CD4-positive, alpha-beta T cell (primary cell): ENCODE data around the gene KRTAP10-3. TPM values are rescaled to one million over a fixed set of nuclear protein-coding genes. Genes with fewer than 3 reads are reported as not detected.
"Not testable (repeated sequence)": the region's sequence is repeated elsewhere in the genome, so short reads cannot be mapped to it uniquely, and the experiment has no call there.

Experiments used
- ATAC-seq: fragments of 200-7000 bp; cut with Tn5 transposase; one replicate; pipeline ENCODE4 v1.10.0; 2022; ENCODE audit warnings: mild to moderate bottlenecking; ENCODE audit not compliant: poor library complexity
- CTCF ChIA-PET: fragments of 350-600 bp; sonication (Branson Sonifier 250); formaldehyde crosslinking; loops from one replicate; lab custom pipeline; 2021; ENCODE audit warnings: antibody characterized with exemption, inconsistent platforms; lab: Charles Lee
- POLR2A ChIA-PET: fragments of 350-600 bp; sonication (Branson Sonifier 250); formaldehyde crosslinking; loops from one replicate; lab custom pipeline; 2021; ENCODE audit warnings: antibody characterized with exemption, inconsistent platforms; lab: Charles Lee
- DNase-seq, 14 experiments: peaks; one replicate each; pipeline ENCODE4 v3.0.0-alpha.2; 2013 to 2020; ENCODE audit warnings: mixed read lengths in 2 of 14
- H3K27ac ChIP-seq, 2 donors: one replicate each; pipeline versions ENCODE4 v1.5.1 to v1.7.0; 2013; ENCODE audit warnings: low read length in 2 of 2, low read depth in 1 of 2, mild to moderate bottlenecking in 1 of 2
- H3K27me3 ChIP-seq, 2 experiments: 1 replicate in 1 of 2; 2 replicates in 1 of 2; pipeline versions ENCODE4 v1.6.1 to v1.7.0; 2013; ENCODE audit warnings: low read length in 2 of 2, control low read depth in 1 of 2, mild to moderate bottlenecking in 1 of 2, moderate library complexity in 1 of 2; ENCODE audit not compliant: insufficient read depth in 2 of 2, control insufficient read depth in 1 of 2
- H3K36me3 ChIP-seq: one replicate; pipeline ENCODE4 v1.6.1; 2013; ENCODE audit warnings: low read length, control low read depth; ENCODE audit not compliant: insufficient read depth
- H3K4me1 ChIP-seq: one replicate; pipeline ENCODE4 v1.6.1; 2013; ENCODE audit warnings: low read length, control low read depth; ENCODE audit not compliant: insufficient read depth
- H3K4me3 ChIP-seq: one replicate; pipeline ENCODE4 v1.5.1; 2013; ENCODE audit warnings: mild to moderate bottlenecking, low read length, moderate library complexity
- H3K9me3 ChIP-seq, 2 experiments: 1 replicate in 1 of 2; 2 replicates in 1 of 2; pipeline versions ENCODE4 v1.6.1 to v1.7.0; 2013; ENCODE audit warnings: low read length in 2 of 2, mild to moderate bottlenecking in 2 of 2, control low read depth in 1 of 2, moderate library complexity in 1 of 2; ENCODE audit not compliant: control insufficient read depth in 1 of 2, insufficient read depth in 1 of 2
- H3K27ac Mint-ChIP-seq: one replicate; pipeline ENCODE4 v1.8.0; 2020; ENCODE audit warnings: mixed read lengths
- H3K27me3 Mint-ChIP-seq: one replicate; pipeline ENCODE4 v1.8.0; 2021; ENCODE audit warnings: mixed read lengths
- H3K36me3 Mint-ChIP-seq: one replicate; pipeline ENCODE4 v1.8.0; 2021; ENCODE audit warnings: low read depth, mixed read lengths
- H3K4me1 Mint-ChIP-seq: one replicate; pipeline ENCODE4 v1.8.0; 2021; ENCODE audit warnings: low read depth, mixed read lengths
- H3K4me3 Mint-ChIP-seq: one replicate; pipeline ENCODE4 v1.8.0; 2020; ENCODE audit warnings: mild to moderate bottlenecking, mixed read lengths
- H3K9me3 Mint-ChIP-seq: one replicate; pipeline ENCODE4 v1.8.0; 2020; ENCODE audit warnings: mixed read lengths
- CTCF ChIP-seq: fragments of 200-600 bp; IDR thresholded peaks from one replicate; pipeline ENCODE4 v1.8.0; 2022; ENCODE audit warnings: antibody characterized with exemption, mild to moderate bottlenecking
- intact Hi-C, 2 experiments: fragments of 100-400 bp; cut with DNase I in 1 of 2; cut with micrococcal nuclease in 1 of 2; formaldehyde crosslinking; loops; one replicate each; pipeline versions ENCODE4 v1.15.1 to v1.9.0; 2023 to 2025; cut with DNase I, micrococcal nuclease
- total RNA-seq, 174 experiments: library from RNA in 2 of 174; stranded (reverse) in 2 of 174; gene quantifications; one replicate each; pipeline ENCODE4 v1.2.3 and lab custom pipeline; 2021 to 2026

The KRTAP10-3 gene
- total RNA-seq, 2 experiments from 2014 or later, result not detected

DNA sequence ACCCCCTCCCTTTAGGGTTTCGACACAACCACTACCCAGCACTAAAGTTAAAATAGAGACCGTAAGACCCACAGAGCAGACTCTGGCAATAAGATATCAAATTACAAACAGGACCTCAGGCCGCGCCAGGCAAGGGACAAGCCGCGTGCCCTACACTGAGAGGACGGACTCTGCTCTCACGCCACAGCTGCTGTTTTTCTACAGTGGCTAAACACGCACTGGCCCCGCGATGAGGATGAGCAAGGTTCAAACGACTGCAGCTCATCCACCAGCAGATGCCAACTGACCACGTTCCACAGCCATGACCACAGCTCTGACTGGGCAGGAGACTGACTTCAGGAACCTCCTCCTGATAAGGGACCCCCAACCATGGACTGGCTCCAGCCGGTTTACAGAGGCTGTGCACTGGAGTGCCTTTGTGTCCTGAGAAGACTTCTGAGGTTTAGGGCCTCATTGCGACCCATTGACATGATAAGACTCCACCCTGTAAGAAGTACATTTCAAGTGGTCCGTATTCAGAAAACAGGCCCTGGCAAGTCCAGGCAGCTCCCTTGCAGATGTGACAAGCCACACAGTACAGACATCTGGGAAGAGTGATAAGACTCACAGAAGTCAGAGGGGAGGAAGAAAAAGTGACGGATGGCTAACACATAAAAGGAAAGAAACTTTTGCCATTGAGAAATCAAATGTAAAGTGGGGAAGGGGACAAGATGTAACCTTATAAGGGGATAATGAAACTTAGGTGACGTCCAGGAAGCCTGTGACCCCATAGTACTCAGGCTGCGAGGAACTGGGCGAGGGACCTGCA is 35.2 kb upstream of the KRTAP10-3 start:
- intact Hi-C loops, result no loop called here
- H3K27me3 ChIP-seq, result peaks cover 0 to 3% of the 10 kb centered on the region in 2 experiments
- no peak for TF ChIP-seq CTCF
- no peaks in the 10 kb centered on the region for H3K4me1 ChIP-seq
- no peaks in the 10 kb centered on the region for H3K36me3 Mint-ChIP-seq
- no peak for ATAC-seq
- H3K4me1 Mint-ChIP-seq, result no peaks in the 10 kb centered on the region
- POLR2A ChIA-PET, result no interaction called here
- H3K27ac ChIP-seq, result no peak overlapping the region
- H3K4me3 ChIP-seq, result no peak overlapping the region
- peaks cover 2 to 8% of the 10 kb centered on the region in 2 experiments for H3K9me3 ChIP-seq
- no peak for DNase-seq
- no peak overlapping the region for H3K27ac Mint-ChIP-seq
- no peaks in the 10 kb centered on the region for H3K36me3 ChIP-seq
- no peak overlapping the region for H3K4me3 Mint-ChIP-seq
- H3K9me3 Mint-ChIP-seq, result no peaks in the 10 kb centered on the region
- CTCF ChIA-PET, result no interaction called here
- H3K27me3 Mint-ChIP-seq, result peaks cover 8% of the 10 kb centered on the region

DNA sequence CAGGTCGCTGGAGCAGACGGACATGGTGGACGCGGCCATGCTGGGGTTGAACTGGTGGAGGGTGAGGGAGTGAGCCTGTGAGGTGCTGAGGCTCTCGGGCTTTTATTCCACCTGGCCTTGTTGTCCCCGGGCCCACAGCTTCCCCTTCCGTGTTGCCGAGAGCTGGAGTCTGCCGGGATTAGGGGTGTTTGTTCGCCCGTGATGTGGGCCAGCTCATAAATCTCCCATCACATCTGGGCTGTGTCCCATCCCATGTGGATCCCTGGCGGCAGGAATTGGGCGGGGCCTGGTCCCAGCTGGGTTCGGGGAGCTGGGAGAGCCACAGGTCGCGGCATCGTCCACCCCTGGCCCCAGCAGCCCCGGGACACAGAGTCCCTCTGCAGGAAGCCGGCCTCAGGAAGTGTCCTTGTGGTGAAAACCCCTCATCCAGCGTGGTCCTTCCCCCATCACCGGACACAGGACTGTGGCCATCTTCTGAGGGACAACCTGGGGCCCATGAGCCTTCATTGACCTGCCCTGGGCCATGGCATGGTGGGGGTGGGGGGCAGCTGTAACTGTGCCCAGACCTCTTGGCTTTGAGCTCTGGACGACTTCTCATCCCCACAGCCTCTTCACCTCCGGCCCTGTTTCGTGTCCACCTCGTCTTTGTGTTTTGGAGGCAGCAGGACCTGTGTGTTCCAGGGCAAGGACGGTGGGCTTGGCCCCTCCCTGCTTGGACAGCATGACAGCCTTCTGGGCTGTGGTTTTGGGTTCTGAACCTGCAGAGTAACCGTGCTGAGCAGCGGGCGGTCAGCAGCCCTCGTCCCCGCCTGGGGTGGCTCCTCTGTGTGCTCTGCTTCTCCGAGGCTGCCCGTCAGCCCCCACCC is 34.1 kb upstream of the KRTAP10-3 start, which contains the start of gene KRTAP10-6:
KRTAP10-6 (minus strand) TSS at position 60 of the 866 bp plus-strand sequence; CDS start at position 39, 21 bp downstream.
- POLR2A ChIA-PET, result no interaction called here

DNA sequence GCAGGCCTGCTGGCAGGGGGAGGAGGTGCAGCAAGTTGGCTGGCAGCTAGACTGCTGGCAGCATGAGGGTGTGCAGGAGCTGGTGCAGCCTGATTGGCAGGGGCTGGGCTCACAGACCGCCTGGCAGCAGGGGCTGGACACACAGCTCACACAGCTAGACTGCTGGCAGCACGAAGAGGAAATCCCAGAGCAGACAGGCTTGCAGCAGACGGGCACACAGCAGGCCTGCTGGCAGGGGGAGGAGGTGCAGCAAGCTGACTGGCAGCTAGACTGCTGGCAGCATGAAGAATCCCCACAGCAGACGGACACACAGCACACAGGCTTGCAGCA is 33.2 kb upstream of the KRTAP10-3 start:
- H3K27ac Mint-ChIP-seq, POLR2A ChIA-PET, H3K4me3 Mint-ChIP-seq, intact Hi-C loops, H3K36me3 Mint-ChIP-seq, H3K9me3 Mint-ChIP-seq, CTCF ChIA-PET, H3K4me3 ChIP-seq, H3K4me1 Mint-ChIP-seq, H3K27me3 ChIP-seq, H3K4me1 ChIP-seq, H3K36me3 ChIP-seq, H3K9me3 ChIP-seq, ATAC-seq, H3K27ac ChIP-seq, DNase-seq: not testable (repeated sequence)
- H3K27me3 Mint-ChIP-seq, result peaks cover 26% of the 10 kb centered on the region

More for the DNA sequence above, 34.1 kb upstream of the KRTAP10-3 start, which contains the start of gene KRTAP10-6:
- Histone ChIP-seq H3K4me1 (no peaks in the 10 kb centered on the region), H3K27ac (no peak within 1 kb of the TSS), H3K4me3 (no peak within 1 kb of the TSS), H3K9me3 (no peaks in the 10 kb centered on the region), H3K27me3 (peaks cover 0 to 3% of the 10 kb centered on the region in 2 experiments), H3K36me3 (no peaks in the 10 kb centered on the region)
- no peaks in the 10 kb centered on the region for H3K36me3 Mint-ChIP-seq
- no peak for TF ChIP-seq CTCF
- no peak within 1 kb of the TSS for H3K4me3 Mint-ChIP-seq
- intact Hi-C loops, result no loop called here
- H3K27ac Mint-ChIP-seq, result no peak within 1 kb of the TSS
- DNase-seq (no peak), ATAC-seq (no peak)
- CTCF ChIA-PET, result no interaction called here
- no peaks in the 10 kb centered on the region for H3K9me3 Mint-ChIP-seq
- H3K27me3 Mint-ChIP-seq, result peaks cover 19% of the 10 kb centered on the region
- no peaks in the 10 kb centered on the region for H3K4me1 Mint-ChIP-seq

DNA sequence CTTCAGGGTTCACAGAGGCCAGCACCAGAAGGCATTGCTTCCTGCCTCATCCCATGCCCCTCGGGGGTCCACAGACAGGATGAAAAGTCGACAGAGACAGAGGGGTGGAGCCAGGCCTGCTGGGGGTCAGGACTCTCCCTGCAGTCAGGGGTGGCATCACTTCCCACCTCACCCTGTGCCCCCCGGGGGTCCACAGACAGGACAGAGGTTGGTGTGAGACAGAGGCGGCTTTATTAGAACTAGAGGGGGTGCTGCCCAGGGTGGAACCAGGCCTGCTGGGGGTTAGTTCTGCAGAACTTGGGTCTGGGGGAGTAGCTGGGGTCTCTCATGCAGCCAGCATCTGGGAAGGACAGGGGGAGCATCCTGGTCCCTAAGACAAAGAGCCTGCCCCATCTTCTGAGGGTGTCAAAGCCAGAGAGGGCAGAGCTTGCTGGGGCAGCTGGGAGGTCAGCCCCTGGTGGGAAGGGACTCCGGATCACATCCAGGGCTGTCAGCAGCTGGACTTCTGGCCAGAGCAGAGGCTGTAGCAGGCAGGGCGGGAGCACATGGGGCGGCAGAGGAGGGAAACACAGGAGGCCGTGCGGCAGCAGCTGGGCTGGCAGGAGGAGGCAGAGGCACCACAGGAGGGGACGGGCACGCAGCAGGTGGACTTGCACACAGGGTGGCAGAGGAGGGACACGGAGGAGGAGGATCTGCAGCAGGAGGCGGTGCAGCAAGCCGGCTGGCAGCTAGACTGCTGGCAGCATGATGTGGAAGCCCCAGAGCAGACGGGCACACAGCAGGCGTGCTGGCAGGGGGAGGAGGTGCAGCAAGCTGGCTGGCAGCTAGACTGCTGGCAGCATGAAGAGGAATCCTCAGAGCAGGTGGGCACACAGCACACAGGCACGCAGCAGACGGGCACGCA is 32.6 kb upstream of the KRTAP10-3 start:
- CTCF ChIA-PET, H3K9me3 ChIP-seq, H3K4me3 ChIP-seq, H3K27me3 ChIP-seq, H3K27ac Mint-ChIP-seq, POLR2A ChIA-PET, H3K27ac ChIP-seq, H3K4me1 ChIP-seq, DNase-seq, ATAC-seq, intact Hi-C loops, H3K4me3 Mint-ChIP-seq, H3K36me3 ChIP-seq, H3K4me1 Mint-ChIP-seq, H3K36me3 Mint-ChIP-seq, H3K9me3 Mint-ChIP-seq: not testable (repeated sequence)
- peaks cover 30% of the 10 kb centered on the region for H3K27me3 Mint-ChIP-seq
